ENCODE data around the gene DPCD.
"Not testable (repeated sequence)": the region's sequence is repeated elsewhere in the genome, so short reads cannot be mapped to it uniquely, and the experiment has no call there.

The DPCD gene

DNA sequence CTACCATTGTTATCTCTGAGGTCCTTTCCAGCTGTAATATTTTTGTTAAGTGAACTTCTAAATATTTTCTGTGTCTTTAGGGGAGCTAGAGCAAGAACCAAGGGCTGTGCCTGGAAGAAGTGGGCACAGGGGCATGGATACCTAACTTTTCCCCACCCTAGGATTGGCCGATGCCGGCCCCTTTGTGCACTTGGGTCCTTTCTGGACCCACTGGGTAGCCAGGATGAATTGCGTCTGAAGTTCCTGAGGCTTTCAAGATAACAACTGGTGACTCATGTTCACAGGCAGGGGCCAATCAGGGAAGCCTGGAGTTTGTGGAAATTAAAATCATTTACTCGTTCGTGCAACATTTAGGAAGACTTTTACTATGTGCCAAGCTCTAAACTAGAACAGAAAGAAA is 758 bp downstream of the DPCD start:
- DNase-seq = no peak

DNA sequence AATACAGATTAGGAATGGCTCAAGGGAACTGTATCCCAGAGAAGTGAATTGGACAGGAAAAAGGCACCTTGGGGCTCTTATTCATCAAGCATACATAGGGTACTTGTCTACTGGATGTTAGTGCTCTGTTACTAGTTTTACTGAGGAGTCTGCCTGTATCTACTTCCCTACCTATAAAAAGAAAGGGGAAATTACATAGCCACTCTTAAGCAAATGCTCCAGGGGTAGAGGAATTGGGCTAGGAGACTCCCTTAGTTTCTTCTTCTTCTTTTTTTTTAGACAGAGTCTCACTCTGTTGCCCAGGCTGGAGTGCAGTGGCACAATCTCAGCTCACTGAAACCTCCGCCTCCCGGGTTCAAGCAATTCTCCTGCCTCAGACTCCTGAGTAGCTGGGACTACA is 5.2 kb downstream of the DPCD start:
- not testable (repeated sequence) for DNase-seq

DNA sequence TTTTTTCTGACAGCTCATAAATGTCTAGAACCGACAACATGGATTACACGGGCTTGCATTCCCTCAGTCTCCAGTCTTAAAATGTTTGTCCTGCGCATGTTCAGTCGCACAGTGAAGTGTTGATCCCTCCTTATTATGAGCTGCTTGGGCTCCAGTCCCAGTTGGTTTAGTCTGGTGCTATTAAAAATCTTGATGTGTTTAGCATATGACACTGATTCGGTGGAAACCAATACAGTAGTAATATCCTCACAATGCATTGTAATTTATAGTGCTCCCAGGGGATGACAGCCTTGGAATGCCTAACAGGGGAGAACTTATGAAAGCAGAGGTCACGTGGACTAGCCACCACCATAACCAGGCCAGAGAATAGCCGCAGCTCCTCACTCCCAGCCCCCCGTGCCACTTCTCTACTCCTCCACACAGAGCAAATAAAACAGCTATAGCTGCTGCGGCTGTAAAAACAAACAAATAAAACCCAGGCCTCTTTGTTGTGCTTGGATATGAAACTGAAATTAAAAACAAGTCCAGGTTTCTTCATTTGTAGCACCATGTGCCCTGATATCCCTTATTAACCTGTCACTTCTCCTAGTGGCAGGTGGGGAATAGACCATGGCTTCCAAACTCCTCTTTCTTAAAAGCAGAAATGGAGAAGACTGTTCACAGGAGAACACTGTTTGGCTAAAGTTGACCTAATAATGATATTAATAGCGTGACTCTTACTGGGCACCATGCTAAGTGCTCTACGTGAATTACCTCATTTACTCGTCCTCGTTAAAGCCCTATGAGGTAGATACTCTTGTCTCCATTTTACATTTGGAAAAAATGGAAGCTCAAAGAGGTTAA is 7.7 kb downstream of the DPCD start:
- no peak for DNase-seq

DNA sequence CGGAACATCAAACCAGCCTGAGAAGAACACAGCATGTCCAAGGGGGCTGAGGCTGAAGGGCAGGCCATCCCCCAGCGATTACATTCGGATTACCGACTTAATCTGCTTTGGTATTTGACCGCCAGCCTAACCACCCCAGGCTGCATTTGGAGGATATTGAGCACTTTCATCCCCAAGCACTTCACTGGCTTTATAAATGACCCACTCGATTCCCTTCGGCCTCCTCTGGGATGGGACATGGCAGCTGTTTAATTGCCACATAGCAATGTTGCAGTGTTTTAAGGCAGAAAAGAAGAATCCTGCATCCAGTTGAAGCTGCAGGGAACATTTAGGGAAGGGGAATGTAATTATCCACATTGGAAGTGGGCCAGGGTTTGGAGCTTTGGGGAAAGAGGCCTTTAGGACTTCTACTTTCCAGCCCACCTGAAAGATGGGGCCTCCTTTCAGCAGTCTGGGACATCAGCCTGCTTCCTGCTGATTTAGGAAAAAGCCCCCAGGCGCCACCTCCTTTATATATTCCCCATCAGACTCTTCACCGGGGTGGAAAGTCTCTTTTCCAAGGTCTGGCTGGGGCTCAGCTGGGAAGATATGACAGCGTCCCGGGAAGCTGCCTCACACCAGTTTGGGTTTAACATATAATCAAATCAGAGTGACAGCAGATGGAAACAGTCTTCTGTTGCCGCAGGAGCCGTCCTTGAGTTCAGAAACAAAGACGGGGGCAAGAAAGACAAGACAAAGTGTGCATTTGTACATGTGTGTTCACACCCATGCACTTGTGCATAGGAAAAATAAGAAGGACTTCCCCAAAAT is 9.2 kb downstream of the DPCD start:
- no peak for DNase-seq

DNA sequence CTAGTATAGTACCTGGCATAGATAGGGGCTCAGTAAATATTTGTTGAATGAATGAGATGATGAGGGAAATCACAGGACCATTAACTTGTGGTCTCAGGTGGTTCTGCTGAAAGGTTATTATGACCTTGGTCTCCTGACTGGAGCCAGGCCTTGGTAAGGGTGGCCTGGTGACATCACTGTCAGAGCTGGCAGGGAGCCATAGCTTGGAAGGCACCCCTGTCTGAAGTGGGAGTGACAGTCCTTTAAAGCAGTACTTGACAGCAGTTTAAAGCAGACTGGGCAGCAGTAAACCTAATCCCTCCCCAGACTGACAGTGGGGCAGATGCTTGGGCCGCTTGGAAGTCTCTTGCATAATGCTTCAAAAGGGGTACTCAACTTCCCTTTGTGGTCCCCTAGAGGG is 13.4 kb downstream of the DPCD start:
- DNase-seq = no peak

DNA sequence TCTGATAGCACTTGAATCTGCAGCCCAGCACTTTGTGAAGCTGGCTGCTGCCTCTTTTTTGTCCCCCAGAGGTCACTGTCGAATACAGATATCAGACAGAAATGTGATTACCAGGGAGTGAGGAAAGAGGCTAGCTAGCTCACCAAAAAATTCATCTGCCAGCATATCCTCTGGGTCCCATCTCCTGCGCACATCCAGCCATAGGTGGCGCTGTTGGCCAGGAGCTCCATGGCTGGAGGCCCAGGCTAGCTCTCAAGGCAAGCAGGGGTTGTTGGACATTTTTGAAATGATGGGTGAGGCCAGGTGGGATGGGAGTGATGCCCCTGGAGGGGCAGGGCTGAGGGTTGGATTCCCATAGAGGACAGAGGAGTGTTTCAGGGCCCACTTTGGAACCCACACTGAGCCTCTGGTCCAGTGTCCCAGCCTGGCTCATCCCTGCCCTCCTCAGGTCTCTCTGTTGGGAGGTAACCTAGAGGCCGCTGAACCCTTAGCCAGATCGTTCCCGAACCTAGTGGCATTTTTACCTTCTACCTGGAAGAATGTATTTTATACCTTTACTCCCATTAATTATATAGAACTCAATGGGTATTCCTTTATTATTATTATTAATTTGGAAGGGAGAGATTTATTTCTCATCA is 14.8 kb downstream of the DPCD start:
- DNase-seq = peak; percentile 86

DNA sequence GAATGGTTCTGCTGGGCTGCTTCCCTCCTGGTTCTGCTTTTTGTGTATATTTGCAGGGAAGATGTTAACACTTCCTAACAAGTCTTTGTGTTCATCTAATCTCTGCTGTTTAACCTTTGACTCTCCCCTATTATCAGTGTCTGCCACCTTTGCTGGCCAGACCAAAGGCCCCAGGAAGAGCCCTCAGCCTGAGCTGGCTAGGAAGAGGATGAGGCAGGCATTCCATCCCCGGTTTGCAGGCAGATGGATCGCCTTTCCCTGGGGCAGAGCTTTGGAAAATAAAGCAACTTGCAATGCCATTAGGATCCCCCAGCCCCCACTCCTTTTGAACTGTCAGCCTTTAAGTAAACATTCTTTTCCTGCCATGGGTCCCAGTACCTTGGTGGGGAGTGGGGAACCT is 19.0 kb downstream of the DPCD start:
- no peak for DNase-seq

DNA sequence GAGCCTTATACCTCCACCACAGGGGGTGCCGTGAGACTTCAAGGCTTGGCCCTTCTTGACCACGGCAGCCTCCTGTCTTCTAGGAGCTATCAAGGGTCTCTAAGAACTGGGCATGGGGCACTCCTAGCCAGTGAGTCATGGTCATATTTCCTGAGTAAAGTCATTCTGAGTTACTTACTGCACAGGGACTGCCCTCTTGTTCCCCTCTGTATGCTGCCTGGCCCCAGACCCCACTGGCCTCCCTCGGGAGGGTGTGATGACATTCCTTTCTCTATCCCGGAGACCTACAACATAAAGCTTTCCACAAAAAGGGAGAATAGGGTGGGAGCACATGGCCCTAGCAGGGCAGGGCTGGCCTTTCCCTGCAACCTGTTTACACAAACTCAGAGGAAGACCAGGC is 21.4 kb downstream of the DPCD start:
- no peak for DNase-seq

DNA sequence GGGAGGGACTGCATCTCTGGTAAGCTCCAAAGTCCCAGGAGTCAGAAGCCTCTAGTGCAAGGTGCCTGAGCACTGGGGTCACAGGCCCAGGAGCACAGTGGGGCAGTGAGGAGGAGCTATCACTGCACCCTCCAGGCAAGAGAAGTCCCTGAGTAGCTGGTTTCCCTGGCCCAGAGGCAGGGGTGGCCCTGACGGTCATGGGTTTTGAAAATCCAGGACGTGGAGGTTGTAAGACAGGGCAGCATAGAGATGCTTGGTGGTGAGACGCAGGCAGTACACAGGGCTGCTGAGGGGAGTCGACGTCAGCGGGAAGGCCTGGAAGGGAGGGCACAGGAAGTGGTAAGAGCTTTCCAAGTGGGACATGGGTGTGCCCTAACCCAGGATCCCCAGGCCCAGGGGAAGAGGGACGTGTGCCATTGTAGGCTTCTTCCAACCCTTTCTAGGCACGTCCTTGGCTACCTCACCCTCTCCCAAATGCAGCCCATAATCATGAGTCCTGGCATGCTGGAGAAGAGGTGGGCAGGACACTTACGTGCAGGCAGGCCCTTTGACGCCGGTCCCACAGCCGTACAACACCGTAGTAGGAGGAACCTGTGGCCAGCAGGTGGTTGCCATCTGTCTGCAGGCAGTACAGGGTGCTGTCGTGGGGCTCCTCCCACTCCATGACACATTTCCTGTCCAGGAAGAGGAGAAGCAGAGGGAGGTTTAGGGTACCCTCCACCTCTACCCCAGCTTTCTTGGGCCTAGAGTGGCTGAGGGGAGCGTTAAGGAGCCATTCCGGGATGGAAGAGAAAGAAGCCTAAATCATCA is 23.2 kb downstream of the DPCD start:
- DNase-seq = peak; percentile 34

DNA sequence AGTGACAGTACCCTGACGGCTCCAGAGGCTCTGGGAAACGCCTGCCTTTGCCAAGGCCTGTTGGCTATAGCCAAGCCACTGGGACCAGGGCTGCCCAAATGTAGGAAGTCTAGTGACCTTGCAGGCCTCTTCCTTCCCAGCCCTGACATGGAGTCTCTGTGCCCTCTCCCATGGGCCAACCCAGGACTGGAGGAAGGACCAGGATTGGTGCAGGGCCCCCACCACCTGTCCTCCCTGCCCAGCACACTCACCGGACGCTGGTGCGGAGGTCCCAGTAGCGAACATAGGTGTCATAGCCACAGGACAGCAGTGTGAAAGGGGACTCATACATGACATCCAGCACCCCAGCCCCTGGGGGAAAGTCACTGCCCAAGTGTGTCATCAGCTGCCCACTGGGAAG is 24.0 kb downstream of the DPCD start:
- DNase-seq = no peak

DNA sequence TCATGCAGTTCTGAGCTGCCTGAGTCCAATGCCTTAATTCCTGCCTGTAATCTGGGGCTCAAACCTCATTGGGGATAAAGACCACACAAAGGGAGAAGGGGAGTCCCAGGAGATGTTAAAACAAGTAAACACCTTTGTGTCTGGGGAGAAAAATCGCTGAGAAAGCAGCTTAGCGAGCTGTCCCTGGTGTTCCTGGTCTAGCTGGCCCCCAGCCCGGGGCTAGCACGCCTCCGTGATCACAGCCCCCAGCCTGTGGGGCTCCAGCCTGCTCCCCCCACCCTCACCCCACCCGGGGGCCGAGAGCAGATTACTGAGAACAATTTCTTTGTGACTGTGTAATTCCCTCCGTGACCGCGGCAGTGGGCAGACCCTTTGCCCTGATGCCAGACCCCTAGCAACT is 24.8 kb downstream of the DPCD start:
- DNase-seq = no peak

DNA sequence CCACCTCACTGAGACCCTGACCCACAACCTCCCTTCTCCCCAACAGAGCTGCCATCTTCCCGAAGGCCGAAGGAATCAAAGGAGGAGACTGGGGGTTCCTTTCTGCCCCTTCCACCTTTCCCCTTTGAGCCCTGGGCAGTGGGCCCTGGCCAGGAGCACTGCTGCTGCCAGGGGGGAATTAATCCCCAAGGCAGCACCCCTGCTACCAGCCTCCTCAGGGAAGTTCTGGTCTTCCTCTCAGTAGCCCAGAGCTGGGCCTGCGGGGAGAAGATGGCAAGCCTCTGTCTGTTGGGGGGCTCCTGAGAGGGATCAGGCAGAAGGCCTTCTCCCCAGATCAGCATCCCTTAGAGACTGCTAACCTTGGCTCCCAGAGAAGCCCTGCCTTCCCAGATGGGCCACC is 25.5 kb downstream of the DPCD start:
- DNase-seq = no peak

DNA sequence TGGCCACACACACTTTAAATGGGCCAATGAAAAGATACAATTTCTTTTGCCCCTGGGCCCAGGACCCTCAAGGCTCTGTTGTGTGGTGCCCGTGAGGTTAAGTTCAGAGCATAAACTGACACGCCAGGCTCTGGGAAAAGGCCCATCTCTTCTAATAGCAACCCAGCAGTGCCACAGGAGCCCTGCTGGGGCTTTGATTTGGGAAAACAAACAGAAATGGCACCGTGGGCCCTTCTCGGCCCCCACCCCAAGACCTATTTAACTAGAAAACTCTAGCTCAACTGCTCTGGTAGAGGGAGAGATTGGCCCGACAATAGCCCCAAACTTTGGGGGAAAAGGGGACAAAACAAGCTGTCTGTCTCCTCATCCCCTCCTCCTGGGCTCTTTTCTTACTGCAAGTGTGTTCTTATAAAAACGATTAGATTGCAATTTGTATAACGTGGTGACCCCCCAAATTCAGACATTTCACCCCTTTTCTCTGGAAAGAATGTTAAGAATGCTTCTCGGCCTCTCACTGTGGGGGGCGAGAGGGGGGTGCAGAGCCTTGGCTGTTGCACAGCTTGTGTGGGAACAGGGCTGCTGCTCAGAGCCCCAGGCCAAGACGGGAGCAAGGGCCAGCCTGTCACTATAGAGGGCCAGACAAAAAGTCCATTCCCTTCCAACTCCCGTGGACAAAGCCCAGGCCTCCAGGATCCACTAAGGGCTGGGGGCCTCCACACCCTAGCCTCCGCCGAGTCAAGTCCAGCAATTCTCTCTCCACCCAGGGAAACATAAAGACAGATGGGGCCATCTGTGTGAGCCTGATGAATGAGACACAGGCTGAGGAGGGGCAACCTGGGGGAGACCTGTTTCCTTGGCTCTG is 26.8 kb downstream of the DPCD start:
- DNase-seq = no peak

DNA sequence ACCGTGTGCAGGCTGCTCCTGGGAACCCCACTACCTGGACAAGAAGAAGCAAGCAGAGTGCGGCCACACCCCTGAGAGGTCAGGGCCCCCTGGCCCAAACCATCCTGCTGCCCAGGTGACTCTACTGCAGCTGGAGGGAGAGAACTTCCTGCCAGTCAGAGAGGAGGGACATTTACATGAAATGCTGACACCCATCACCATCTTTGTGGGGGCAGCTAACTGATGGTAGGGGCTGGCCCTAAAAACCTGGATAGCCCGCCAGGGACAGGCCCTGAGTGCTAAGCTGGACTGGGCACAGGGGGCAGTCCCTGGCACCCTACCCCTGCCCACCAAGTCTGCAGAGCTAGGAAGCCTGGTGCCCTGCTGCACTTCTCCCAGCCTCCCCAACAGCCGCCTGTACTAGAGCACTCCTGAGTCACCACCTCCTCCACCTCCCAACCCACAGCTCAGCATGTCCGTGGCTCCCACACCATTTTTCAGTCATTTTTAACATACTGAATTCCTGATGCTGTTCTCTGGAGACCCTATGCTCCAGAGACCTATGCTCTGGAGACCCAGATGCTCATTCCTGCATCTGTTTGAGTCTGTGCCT is 27.5 kb downstream of the DPCD start:
- DNase-seq = no peak

DNA sequence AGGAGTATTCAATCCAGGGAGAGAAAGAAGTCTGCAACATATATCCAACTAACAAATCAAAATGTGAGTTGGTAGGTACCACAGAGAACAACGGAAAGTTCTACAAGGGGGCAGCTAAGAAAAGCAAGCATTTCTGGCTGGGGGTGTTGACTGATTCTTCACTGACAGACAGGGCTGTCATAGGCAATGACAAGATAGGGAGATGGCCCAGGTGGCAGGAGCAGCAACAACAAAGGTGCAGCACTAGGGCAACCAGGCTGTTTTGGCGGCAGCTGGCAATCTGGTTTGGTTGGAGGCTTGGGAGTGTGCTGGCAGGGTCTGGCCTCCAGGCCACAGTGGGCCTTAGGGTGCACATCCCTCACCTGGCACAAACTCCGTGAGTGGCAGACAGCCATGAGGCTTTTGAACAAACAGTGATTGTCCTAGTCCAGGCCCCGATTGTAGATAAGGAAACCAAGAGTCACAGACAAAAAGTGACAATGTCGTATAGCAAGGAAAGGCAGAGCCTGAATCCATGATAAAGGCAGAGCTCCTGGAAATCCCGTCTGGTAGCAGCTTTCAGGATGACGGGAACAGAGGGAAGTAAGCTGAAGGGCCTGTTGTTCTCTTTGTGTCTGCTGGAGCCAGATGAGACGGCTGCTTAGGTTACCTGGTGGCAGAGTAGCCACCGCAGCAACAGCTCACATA is 28.4 kb downstream of the DPCD start:
- no peak for DNase-seq

DNA sequence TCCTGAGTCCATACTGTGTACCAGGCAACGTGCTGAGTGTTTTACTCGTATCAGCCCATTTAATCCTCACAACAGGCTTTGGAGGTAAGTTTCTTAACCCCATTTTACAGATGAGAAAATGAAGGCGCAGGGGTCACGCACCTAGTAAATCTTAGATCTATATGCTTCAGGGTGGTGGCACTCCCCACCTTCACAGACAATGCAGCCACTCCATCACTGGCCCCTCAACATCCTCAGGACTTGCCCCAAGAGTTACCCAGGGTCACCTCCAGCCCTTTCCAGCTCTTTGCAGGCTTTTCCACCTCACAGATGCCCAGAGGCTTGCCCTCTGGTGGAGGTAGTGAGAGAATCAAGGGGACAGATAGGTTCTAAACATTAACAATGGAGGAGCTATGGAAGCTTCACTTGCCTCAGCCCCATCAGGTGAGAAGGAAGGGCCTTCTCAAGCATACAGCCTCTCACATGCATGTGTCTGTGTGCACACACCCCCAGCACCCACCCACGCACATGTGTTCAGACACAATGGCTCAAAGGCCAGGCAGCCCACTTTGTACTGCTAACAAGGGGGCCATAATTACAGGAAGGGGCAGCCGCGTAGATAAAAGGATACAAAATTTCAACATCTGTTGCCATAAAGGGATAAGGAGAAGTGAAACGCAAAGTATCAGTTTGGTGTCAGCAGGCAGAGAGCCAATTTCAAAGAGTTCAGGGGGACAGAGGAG is 29.1 kb downstream of the DPCD start:
- DNase-seq = no peak

DNA sequence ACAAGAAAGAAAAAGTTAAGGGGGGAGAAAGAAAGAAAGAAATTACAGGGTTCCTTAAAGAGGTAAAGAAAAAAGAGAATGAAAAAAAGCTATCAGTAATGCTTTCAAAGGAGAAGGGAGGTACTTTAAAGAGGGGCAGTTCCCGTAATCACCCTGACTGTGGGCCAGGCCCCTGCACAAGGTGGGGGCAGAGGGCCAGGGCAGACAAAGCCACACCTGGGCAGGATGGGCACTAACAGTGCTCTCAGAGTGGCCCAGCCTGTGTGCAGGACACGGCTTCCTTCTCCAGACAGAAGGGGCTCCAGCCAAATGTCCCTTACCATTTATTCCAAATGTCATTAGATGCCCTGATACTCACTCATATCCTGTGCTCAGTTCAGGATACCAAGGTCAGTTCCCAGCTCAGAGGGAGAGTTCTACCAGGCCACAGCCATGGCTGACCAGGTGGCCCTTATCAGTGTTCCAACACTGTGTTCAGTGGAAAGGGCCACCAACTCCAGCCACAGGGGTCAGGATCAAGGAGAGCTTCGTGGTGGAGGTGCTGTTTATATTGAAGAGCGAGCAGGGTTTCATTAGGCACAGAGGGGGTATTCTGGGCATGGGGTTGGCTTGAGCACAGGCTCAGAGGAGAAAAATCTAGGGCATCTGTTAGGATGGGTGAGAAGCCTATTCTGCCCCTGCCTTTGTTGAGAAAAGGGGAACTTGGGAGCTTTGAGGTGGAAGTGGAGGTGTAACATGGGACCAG is 29.9 kb downstream of the DPCD start:
- no peak for DNase-seq

DNA sequence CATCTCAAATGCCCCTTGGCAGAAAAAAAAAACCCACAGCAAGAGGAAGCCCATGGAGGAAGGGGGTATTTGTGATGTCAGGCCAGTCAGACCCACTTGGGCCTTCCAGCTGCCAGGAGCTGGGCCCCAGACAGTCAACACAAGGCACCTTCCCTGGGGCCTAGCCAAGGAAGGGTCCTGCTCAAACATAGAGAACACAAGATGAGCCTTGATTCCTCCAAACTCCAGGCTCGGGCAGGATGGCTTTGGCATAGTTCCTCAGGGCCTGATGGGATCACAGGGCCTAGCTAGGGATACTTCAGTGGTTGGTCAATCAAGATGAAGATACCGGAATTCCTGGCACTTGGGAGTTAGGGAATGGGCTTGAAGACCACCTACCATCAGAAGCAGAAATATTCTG is 30.8 kb downstream of the DPCD start:
- no peak for DNase-seq

DNA sequence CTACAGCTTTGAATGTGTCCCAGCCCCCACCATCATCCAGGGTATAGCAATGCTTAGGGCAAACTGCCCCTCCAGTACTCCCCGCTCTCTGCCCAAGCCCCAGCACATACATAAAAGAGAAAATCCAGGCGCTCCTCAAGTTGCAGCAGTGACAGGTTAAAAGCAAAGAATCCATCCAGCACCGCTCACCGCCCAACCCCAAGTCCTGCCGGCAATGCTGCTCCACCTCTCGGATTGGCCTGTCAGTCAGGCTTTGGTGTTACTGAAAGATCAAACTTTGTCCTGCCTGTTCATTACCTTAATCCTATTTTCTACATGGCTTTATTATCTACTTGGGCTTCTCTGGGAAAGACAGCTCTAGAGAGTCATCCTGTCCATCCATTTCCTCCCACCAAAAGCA is 31.9 kb downstream of the DPCD start:
- DNase-seq = no peak

DNA sequence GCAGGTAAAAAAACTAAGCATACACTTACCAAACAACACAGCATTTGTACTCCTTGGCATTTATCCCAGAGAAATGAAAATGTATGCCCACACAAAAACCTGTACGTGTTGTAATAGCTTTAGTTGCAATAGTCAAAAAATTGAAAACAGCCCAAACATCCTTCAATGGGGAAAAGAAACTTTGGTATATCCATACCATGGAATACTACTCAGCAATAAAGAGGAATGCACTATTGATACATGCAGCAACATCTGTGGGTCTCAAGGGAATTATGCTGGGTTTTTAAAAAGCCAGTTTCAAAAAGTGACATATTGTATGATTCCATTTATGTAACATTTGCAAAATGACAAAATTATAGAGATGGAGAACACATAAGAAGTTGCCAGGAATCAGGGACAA is 35.4 kb downstream of the DPCD start:
- no peak for DNase-seq

Measured in activated CD4-positive, alpha-beta T cell treated with anti-CD3 and anti-CD28 coated beads, Interleukin-10, Interleukin-2, amounts not matched to agents 100 ng/mL and 50 ng/mL, durations not matched to agents 16 hours and 8 hours (primary cell).